Right lung (tissue), 5 donors: ENCODE results near the gene TEKT5. TPM values are rescaled to one million over a fixed set of nuclear protein-coding genes. Genes with fewer than 3 reads are reported as not detected.
A peak's percentile ranks its signal among the peaks of the same experiment; 100 is the strongest.

ENCODE experiments used
- DNase-seq, 2 donors: peaks; one replicate each; pipeline ENCODE4 v3.0.0-alpha.2; 2013
- polyA plus RNA-seq, 5 donors: library from polyadenylated mRNA; unstranded; fragments of 120-200 nt; gene quantifications; one replicate each; pipeline versions ENCODE4 v1.2.1 to v1.2.3, GENCODE V29; 2013; ENCODE audit warnings: inconsistent platforms in 1 of 5, low replicate concordance in 1 of 5; ENCODE audit not compliant: insufficient read length in 5 of 5, insufficient read depth in 1 of 5

TEKT5 gene
- polyA plus RNA-seq, 5 donors = 0.29 to 0.85 (median 0.31) TPM

DNA sequence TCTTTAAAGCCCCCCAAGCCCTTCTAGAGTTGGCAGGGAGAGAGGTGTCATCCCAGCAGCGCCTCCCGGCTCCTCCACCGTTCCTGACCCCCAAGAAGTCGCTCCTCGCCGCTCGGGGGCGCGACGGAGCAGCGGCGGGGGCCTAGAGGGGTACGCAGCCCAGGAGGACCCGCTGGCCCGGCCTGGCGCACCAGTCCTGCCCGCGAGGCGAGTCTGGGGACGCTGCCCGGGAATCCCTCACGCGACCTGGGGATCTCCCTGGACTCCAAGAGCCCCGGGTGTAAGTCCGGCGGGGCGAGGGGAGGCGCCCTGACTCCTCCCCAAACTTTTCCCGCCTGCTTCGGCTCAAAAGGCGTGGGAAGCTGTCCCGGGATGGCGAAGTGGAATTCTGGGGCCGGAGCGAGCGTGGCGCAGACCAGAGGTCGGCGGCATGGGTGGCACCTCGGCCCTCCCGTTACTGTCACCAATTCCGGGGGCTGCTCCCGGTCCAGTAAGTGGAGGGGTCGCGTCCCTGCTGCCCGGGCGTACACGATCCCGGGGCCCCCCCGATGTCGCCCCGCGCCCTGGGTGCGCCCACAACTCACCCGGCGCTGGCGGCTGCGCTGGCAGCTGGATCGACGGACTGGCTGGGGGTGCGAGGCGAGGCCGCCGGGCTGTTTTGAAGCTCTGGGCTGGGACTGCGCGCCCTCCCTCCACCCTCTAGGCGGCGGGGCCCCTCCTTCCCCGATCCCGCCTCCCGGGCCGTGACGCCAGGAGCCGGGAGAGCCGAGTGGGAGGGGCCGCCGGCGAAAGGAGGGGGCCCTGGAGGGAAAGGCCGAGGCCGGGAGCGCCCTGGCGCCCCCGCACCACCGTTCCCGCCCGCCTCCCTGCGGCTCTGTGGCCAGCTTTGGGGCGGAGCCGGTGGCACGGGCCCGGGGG lies 114.5 kb downstream of the TEKT5 start, which contains the start of gene EMP2:
EMP2 (minus strand) TSS at position 634 of the 918 bp plus-strand sequence. CDS start 32,981 bp downstream, outside the sequence.
- peak; percentile 84 to 87 for DNase-seq

DNA sequence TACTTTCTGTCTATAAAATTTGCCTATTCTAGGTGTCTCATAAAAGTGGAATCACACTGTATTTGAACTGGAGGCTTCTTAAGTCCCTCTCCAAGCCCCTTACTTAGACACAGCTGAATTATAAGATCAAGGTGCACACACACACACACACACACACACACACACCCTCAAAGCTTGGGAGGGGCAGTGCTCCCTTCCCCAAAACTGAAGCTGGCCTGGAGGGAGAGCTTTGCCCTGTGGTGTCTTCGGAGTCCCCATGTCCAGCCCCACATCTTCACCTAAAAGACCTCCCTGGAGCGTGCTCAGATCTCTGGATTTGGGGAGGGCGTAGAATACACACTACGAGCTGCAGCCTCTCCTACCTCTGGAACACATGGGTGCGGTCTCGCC lies 115.2 kb downstream of the TEKT5 start:
- no peak for DNase-seq

DNA sequence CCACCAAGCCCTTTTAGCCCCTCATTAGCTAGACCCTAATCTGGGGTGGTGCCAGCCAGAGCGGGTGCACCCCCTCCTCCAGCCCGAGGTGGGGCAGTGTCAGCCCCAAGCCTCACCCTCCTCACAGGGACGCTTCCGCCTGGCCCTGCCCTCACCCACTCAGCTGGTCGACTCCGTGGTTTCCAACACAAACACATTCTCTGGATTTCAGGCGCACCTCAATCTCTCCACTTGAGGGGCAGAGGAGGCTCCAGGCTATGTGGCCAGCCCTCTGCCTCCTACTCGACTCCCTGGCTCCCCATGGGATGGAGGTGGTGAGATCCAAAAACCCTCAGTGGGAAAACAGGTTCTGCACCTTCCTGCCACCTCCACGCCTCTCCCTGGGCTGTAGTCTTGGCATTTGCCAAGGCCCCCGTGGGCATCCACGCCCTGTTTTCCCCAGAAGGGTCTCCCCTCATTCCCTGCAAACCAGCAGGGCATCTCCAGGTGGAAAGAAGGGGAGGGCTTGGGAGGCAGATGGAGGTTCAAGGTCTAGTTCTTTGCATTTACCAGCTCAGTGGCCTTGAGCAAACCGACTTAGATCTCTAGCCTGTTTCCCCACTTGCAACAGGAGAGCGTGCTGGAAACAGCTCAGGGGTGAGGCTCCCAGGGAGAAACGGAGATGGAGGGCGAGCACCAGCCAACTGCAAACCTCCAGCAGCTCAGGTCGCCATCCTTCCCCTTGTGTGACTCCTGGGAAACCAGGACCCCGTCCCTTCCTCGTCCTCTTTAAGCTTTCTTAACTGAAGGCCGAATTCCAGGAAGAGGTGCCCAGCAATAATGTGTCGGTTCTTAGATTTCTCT lies 116.0 kb downstream of the TEKT5 start:
- peak in 1 of 2 donors; percentile 50 for DNase-seq

Other genes with a start within 250 kb of the TEKT5 start
- gene EMP2, start 114.3 kb downstream of the TEKT5 start, polyA plus RNA-seq = 10 to 100 TPM; 57.4 to 66.2 (median 63.0) TPM
- gene NUBP1, start 48.9 kb upstream of the TEKT5 start, polyA plus RNA-seq = 10 to 100 TPM; 27.0 to 33.7 (median 30.2) TPM
- 1 to 10 TPM; 5.5 to 7.9 (median 6.0) TPM for gene TVP23A, start 123.9 kb upstream of the TEKT5 start, polyA plus RNA-seq
- gene CIITA, start 182.3 kb upstream of the TEKT5 start, polyA plus RNA-seq = 1 to 10 TPM; 2.4 to 5.7 (median 4.5) TPM
- 10 to 100 TPM; 37.5 to 50.9 (median 40.9) TPM for gene DEXI, start 247.5 kb upstream of the TEKT5 start, polyA plus RNA-seq
- 10 to 100 TPM; 16.5 to 19.9 (median 18.6) TPM for gene CLEC16A, start 249.6 kb upstream of the TEKT5 start, polyA plus RNA-seq